H1 (cell line): ENCODE measurements around the gene CDH20. TPM values are rescaled to one million over a fixed set of nuclear protein-coding genes. Genes with fewer than 3 reads are reported as not detected.

Source experiments
- CTCF ChIA-PET: fragments of 300-600 bp; sonication (Branson Sonifier 250); formaldehyde crosslinking; loops from one replicate; lab custom pipeline; 2021; ENCODE audit not compliant: partially characterized antibody; lab: Charles Lee
- POLR2A ChIA-PET: fragments of 300-600 bp; sonication (Branson Sonifier 250); formaldehyde crosslinking; loops from one replicate; lab custom pipeline; 2021; ENCODE audit warnings: inconsistent platforms; ENCODE audit not compliant: partially characterized antibody; lab: Charles Lee
- DNase-seq, 2 experiments: peaks; one replicate each; pipeline versions ENCODE4 v3.0.0 to v3.0.0-alpha.2; 2010 to 2022; ENCODE audit warnings: low spot score in 2 of 2, low read depth in 1 of 2, mixed read lengths in 1 of 2
- FAIRE-seq: peaks from 2 replicates; lab custom pipeline; 2011; peaks lifted over from hg19 to GRCh38; lab: Jason Lieb, UNC
- H2AFZ ChIP-seq: 2 replicates; pipeline ENCODE4 v1.8.1; 2012; ENCODE audit warnings: low read length, inconsistent platforms
- H2AK5ac ChIP-seq: 2 replicates; pipeline ENCODE4 v1.6.1; 2013; ENCODE audit warnings: low read depth, low read length
- H2BK120ac ChIP-seq: replicated peaks from 2 replicates; pipeline ENCODE3; 2013; ENCODE audit warnings: low read depth, low read length, inconsistent platforms
- H2BK12ac ChIP-seq: 2 replicates; pipeline ENCODE4 v1.6.1; 2013; ENCODE audit warnings: low read depth, low read length
- H2BK15ac ChIP-seq: 2 replicates; pipeline ENCODE4 v1.6.1; 2013; ENCODE audit warnings: low read length
- H2BK20ac ChIP-seq: 2 replicates; pipeline ENCODE4 v1.6.1; 2013; ENCODE audit warnings: low read length
- H2BK5ac ChIP-seq: 2 replicates; pipeline ENCODE4 v1.6.1; 2013; ENCODE audit warnings: low read depth, low read length
- H3K14ac ChIP-seq: 2 replicates; pipeline ENCODE4 v1.6.1; 2013; ENCODE audit warnings: inconsistent platforms; ENCODE audit not compliant: insufficient read length
- H3K18ac ChIP-seq: 2 replicates; pipeline ENCODE4 v1.6.1; 2013; ENCODE audit warnings: low read length; ENCODE audit errors: extremely low read depth
- H3K23ac ChIP-seq: 2 replicates; pipeline ENCODE4 v1.6.1; 2013; ENCODE audit warnings: inconsistent platforms; ENCODE audit not compliant: insufficient read length
- H3K23me2 ChIP-seq: 2 replicates; pipeline ENCODE4 v1.6.1; 2013; ENCODE audit warnings: low read depth, low read length
- H3K27ac ChIP-seq: 2 replicates; pipeline ENCODE4 v1.6.1; 2011; ENCODE audit warnings: low read depth, low read length, inconsistent platforms
- H3K27me3 ChIP-seq, 4 experiments: replicated peaks in 1 of 4; 1 replicate in 1 of 4; 2 replicates in 3 of 4; pipeline versions ENCODE4 v1.6.1 to v1.8.1; 2011 to 2013; ENCODE audit warnings: low read length in 3 of 4, mild to moderate bottlenecking in 3 of 4, inconsistent platforms in 2 of 4, mixed read lengths in 2 of 4, moderate library complexity in 1 of 4; ENCODE audit not compliant: control insufficient read depth in 3 of 4, insufficient read depth in 3 of 4; ENCODE audit errors: extremely low read depth in 1 of 4
- H3K36me3 ChIP-seq, 4 experiments: 2 replicates each; pipeline versions ENCODE4 v1.6.1 to v1.8.1; 2011 to 2013; ENCODE audit warnings: mild to moderate bottlenecking in 4 of 4, low read length in 3 of 4, moderate library complexity in 2 of 4, control low read depth in 1 of 4, inconsistent platforms in 1 of 4; ENCODE audit not compliant: insufficient read depth in 4 of 4, control insufficient read depth in 2 of 4
- H3K4ac ChIP-seq: replicated peaks from 2 replicates; pipeline ENCODE3; 2013; ENCODE audit warnings: low read length, low read depth, mixed read lengths, inconsistent platforms; ENCODE audit not compliant: insufficient read length
- H3K4me1 ChIP-seq, 4 experiments: replicated peaks in 1 of 4; 1 replicate in 1 of 4; 2 replicates in 3 of 4; pipeline versions ENCODE4 v1.6.1 to v1.8.1; 2011 to 2013; ENCODE audit warnings: low read length in 3 of 4, inconsistent platforms in 2 of 4, mixed read lengths in 1 of 4; ENCODE audit not compliant: insufficient read depth in 4 of 4, control insufficient read depth in 3 of 4
- H3K4me2 ChIP-seq, 2 experiments: 2 replicates each; pipeline versions ENCODE4 v1.6.1 to v1.8.1; 2011 to 2013; ENCODE audit warnings: low read depth in 2 of 2, low read length in 2 of 2, control low read depth in 1 of 2, inconsistent platforms in 1 of 2, mild to moderate bottlenecking in 1 of 2; ENCODE audit not compliant: insufficient read depth in 1 of 2
- H3K4me3 ChIP-seq, 4 experiments: fragments of 200-600, 300-600 bp in 1 of 4; sonication (generic), shearing (Covaris generic), sonication (Bioruptor Twin) in 1 of 4; 2 replicates each; pipeline versions ENCODE4 v1.5.1 to v1.8.1; 2011 to 2016; ENCODE audit warnings: low read length in 4 of 4, low read depth in 3 of 4, control low read depth in 2 of 4, inconsistent platforms in 2 of 4, mild to moderate bottlenecking in 2 of 4, mixed read lengths in 1 of 4, moderate library complexity in 1 of 4; ENCODE audit not compliant: insufficient read depth in 2 of 4; ENCODE audit errors: extremely low read depth in 1 of 4
- H3K56ac ChIP-seq: replicated peaks from 2 replicates; pipeline ENCODE3; 2013; ENCODE audit warnings: low read depth, mild to moderate bottlenecking, mixed read lengths, low read length, inconsistent platforms; ENCODE audit not compliant: insufficient read length
- H3K79me1 ChIP-seq: 2 replicates; pipeline ENCODE4 v1.6.1; 2013; ENCODE audit warnings: low read depth, low read length, control low read depth
- H3K79me2 ChIP-seq, 2 experiments: 2 replicates each; pipeline versions ENCODE4 v1.6.1 to v1.8.1; 2012 to 2013; ENCODE audit warnings: low read length in 2 of 2, mild to moderate bottlenecking in 2 of 2, inconsistent platforms in 1 of 2; ENCODE audit not compliant: insufficient read depth in 2 of 2, control insufficient read depth in 1 of 2
- H3K9ac ChIP-seq, 4 experiments: replicated peaks in 1 of 4; 1 replicate in 1 of 4; 2 replicates in 3 of 4; pipeline versions ENCODE4 v1.6.1 to v1.8.1; 2011 to 2013; ENCODE audit warnings: low read depth in 3 of 4, low read length in 3 of 4, control low read depth in 2 of 4, mild to moderate bottlenecking in 2 of 4, moderate library complexity in 2 of 4, inconsistent platforms in 1 of 4; ENCODE audit errors: extremely low read depth in 1 of 4
- H3K9me3 ChIP-seq, 2 experiments: 2 replicates each; pipeline versions ENCODE4 v1.6.1 to v1.8.1; 2012 to 2013; ENCODE audit warnings: mild to moderate bottlenecking in 2 of 2, moderate library complexity in 2 of 2, control low read depth in 1 of 2, inconsistent platforms in 1 of 2, low read depth in 1 of 2, low read length in 1 of 2, mixed read lengths in 1 of 2; ENCODE audit not compliant: insufficient read depth in 2 of 2
- H4K20me1 ChIP-seq, 2 experiments: replicated peaks in 1 of 2; 2 replicates each; pipeline versions ENCODE3 to v1.8.1; 2011 to 2013; ENCODE audit warnings: inconsistent platforms in 2 of 2, low read length in 2 of 2, mild to moderate bottlenecking in 1 of 2; ENCODE audit not compliant: insufficient read depth in 2 of 2, control insufficient read depth in 1 of 2
- H4K5ac ChIP-seq: 2 replicates; pipeline ENCODE4 v1.6.1; 2013; ENCODE audit warnings: low read length, low read depth, mixed read lengths, inconsistent platforms; ENCODE audit not compliant: insufficient read length
- H4K8ac ChIP-seq: 2 replicates; pipeline ENCODE4 v1.8.0; 2013; ENCODE audit warnings: mild to moderate bottlenecking, moderate library complexity, low read length, inconsistent platforms; ENCODE audit not compliant: insufficient read depth; ENCODE audit errors: extremely low read depth
- H4K91ac ChIP-seq: replicated peaks from 2 replicates; pipeline ENCODE3; 2013; ENCODE audit warnings: low read length, mixed read lengths, inconsistent platforms; ENCODE audit not compliant: insufficient read length
- BACH1 ChIP-seq: IDR thresholded peaks from 2 replicates; pipeline ENCODE4 v1.6.1; 2012; ENCODE audit warnings: low read length, improper control_type of control experiment
- CTBP2 ChIP-seq: IDR thresholded peaks from 2 replicates; pipeline ENCODE4 v1.7.0; 2011; ENCODE audit warnings: borderline replicate concordance, mild to moderate bottlenecking, moderate library complexity, mixed read lengths, low read length; ENCODE audit not compliant: insufficient read depth, insufficient read length
- EGR1 ChIP-seq: IDR thresholded peaks from 2 replicates; pipeline ENCODE4 v1.6.1; 2011; ENCODE audit warnings: low read depth, low read length, borderline replicate concordance
- EP300 ChIP-seq, 2 experiments: IDR thresholded peaks; 1 replicate in 1 of 2; 2 replicates in 1 of 2; pipeline ENCODE4 v1.6.1; 2011 to 2012; ENCODE audit warnings: low read depth in 2 of 2, low read length in 2 of 2, mild to moderate bottlenecking in 2 of 2, borderline replicate concordance in 1 of 2, inconsistent platforms in 1 of 2, moderate library complexity in 1 of 2
- GABPA ChIP-seq: IDR thresholded peaks from 2 replicates; pipeline ENCODE4 v1.6.1; 2011; ENCODE audit warnings: mild to moderate bottlenecking, low read length, moderate library complexity, borderline replicate concordance; ENCODE audit not compliant: insufficient read depth
- GTF2F1 ChIP-seq: IDR thresholded peaks from 2 replicates; pipeline ENCODE4 v1.6.1; 2012; ENCODE audit warnings: low read depth, low read length, improper control_type of control experiment, borderline replicate concordance
- HDAC6 ChIP-seq: IDR thresholded peaks from one replicate; pipeline ENCODE4 v1.7.1; 2012; ENCODE audit warnings: low read depth, mild to moderate bottlenecking, inconsistent platforms, low read length, moderate library complexity
- KDM5A ChIP-seq: fragments of 200-600 bp; IDR thresholded peaks from 2 replicates; pipeline ENCODE4 v1.7.1; 2012; ENCODE audit warnings: mild to moderate bottlenecking, low read length, inconsistent platforms, mixed read lengths
- POLR2AphosphoS5 ChIP-seq: IDR thresholded peaks from 2 replicates; pipeline ENCODE4 v1.6.1; 2011; ENCODE audit warnings: low read depth, low read length
- RAD21 ChIP-seq, 2 experiments: IDR thresholded peaks in 1 of 2; conservative IDR thresholded peaks in 1 of 2; 2 replicates each; pipeline ENCODE4 v1.6.1; 2011; ENCODE audit warnings: low read depth in 2 of 2, low read length in 2 of 2, improper control_type of control experiment in 1 of 2, inconsistent platforms in 1 of 2, mild to moderate bottlenecking in 1 of 2, moderate library complexity in 1 of 2
- SAP30 ChIP-seq: fragments of 300-600 bp; sonication (generic); IDR thresholded peaks from 2 replicates; pipeline ENCODE4 v1.7.1; 2012; ENCODE audit warnings: low read length, moderate library complexity, mild to moderate bottlenecking, inconsistent platforms; ENCODE audit not compliant: insufficient read depth, insufficient replicate concordance
- SIRT6 ChIP-seq: IDR thresholded peaks from one replicate; pipeline ENCODE4 v1.7.1; 2012; ENCODE audit warnings: low read length, inconsistent platforms
- TBP ChIP-seq: IDR thresholded peaks from 2 replicates; pipeline ENCODE4 v1.6.1; 2011; ENCODE audit warnings: low read depth, low read length, improper control_type of control experiment
- TCF12 ChIP-seq: IDR thresholded peaks from 2 replicates; pipeline ENCODE4 v1.6.1; 2011; ENCODE audit warnings: low read depth, mild to moderate bottlenecking, low read length
- WGBS, 2 experiments: shearing (Covaris generic) in 1 of 2; methylation state at CpG; one replicate each; pipeline versions ENCODE4 v1.1.6 to v1.1.7; 2013 to 2015; ENCODE audit warnings: low lambda C conversion rate in 2 of 2, mixed read lengths in 2 of 2, inconsistent platforms in 1 of 2, low coverage in 1 of 2, missing lambda C conversion rate in 1 of 2; ENCODE audit not compliant: insufficient replicate concordance in 2 of 2, insufficient coverage in 1 of 2, insufficient read length in 1 of 2; ENCODE audit errors: extremely low coverage in 1 of 2, missing lambda C conversion rate in 1 of 2; 5-methylcytosine and 5-hydroxymethylcytosine counted together
- polyA plus RNA-seq, 7 experiments: library from polyadenylated mRNA; depleted of rRNA in 3 of 7; stranded (reverse) in 5 of 7; unstranded in 2 of 7; fragments of >200 nt in 5 of 7; fragments of 200-250 nt in 2 of 7; gene quantifications; 1 replicate in 5 of 7; 2 replicates in 1 of 7; 4 replicates in 1 of 7; pipeline versions ENCODE4 v1.2.1 to v1.2.3, GENCODE V29; 2011 to 2013; ENCODE audit warnings: missing spikeins in 2 of 7, mixed read lengths in 2 of 7
- total RNA-seq: library from RNA; stranded (reverse); fragmentation: NEBNext Ultra II Directional; extraction: Animal tissue kit (Norgen Biotek cat#: 25700); gene quantifications from 2 replicates; pipeline ENCODE4 v1.2.1, GENCODE V29; 2021

The CDH20 gene
- total and polyA plus RNA-seq, 2 of the 8 experiments (the other 6 are each of a cell fraction or from before 2014, with no cell fraction given) = 0.07 to 0.12 TPM

DNA sequence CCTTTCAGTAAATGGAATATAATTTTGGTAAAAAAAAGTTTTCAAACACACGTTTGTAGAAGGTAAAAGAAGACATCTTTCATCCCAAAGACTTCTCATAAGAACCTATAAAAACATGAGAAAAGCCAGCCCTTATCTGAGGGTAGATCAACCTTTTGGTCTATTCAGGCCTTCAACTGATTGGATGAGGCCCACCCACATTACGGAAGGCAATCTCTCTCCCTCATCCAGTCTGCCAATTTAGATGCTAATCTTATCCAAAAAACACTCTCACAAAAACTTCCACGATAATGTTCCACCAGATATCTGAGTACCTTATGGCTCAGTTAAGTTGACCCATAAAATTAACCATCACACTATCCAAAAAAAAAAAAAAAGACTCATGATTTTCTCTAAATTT, 2.2 kb upstream of the CDH20 start:
- no peak overlapping the region for H4K8ac ChIP-seq
- ChIA-PET CTCF (interaction anchor here (0.8 to 5.2 kb wide), 2 partner anchors 9 to 154 kb away, joined by 3 to 36 read pairs; no protein-coding TSS in a partner anchor), POLR2A (interaction anchor here (0.6 kb wide), 1 partner anchor 17 kb away, joined by 4 read pairs; no protein-coding TSS in a partner anchor)
- no peak overlapping the region for H3K23ac ChIP-seq
- no peaks in the 10 kb centered on the region for H3K36me3 ChIP-seq
- no peak overlapping the region for H3K4me2 ChIP-seq
- no peak overlapping the region for H3K56ac ChIP-seq
- no peak overlapping the region for H3K9ac ChIP-seq
- WGBS, 2 experiments = 87% methylated on average over 3 of the region's 3 CpGs; no CpG with 5 or more reads in 1 of the 2 experiments
- H2BK5ac ChIP-seq = no peak overlapping the region
- no peak overlapping the region for H4K5ac ChIP-seq
- no peaks in the 10 kb centered on the region; a peak in 1 of 7 replicates for H3K4me1 ChIP-seq
- H2AK5ac ChIP-seq = no peak overlapping the region
- H2BK15ac ChIP-seq = no peak overlapping the region
- no peak overlapping the region for H3K14ac ChIP-seq
- H2BK120ac ChIP-seq = no peak overlapping the region
- peaks cover 17% of the 10 kb centered on the region; the same call in 1 of the 2 replicates for H3K23me2 ChIP-seq
- DNase-seq (no peak), FAIRE-seq (no peak)
- H3K79me2 ChIP-seq = no peaks in the 10 kb centered on the region
- H4K20me1 ChIP-seq = no peaks in the 10 kb centered on the region
- H2BK20ac ChIP-seq = no peak overlapping the region
- H3K4ac ChIP-seq = no peak overlapping the region
- peaks cover 0 to 25% (median 15%) of the 10 kb centered on the region in 4 experiments; a peak in 6 of 7 replicates for H3K27me3 ChIP-seq
- H3K79me1 ChIP-seq = no peaks in the 10 kb centered on the region
- no peaks in the 10 kb centered on the region for H3K9me3 ChIP-seq
- no peak overlapping the region for H3K18ac ChIP-seq
- H4K91ac ChIP-seq = no peak overlapping the region
- H2BK12ac ChIP-seq = no peak overlapping the region
- no peak overlapping the region for H3K4me3 ChIP-seq
- H2AFZ ChIP-seq = no peak overlapping the region
- H3K27ac ChIP-seq = no peak overlapping the region
- TF ChIP-seq EP300 (IDR thresholded peaks at IDR 0.05; ENCODE audit: borderline replicate concordance in 1 of 2, low read depth in 2 of 2, low read length in 2 of 2) (no peak), SAP30 (no peak), TCF12 (no peak), KDM5A (no peak), BACH1 (no peak), EGR1 (no peak), SIRT6 (no peak), GTF2F1 (no peak), CTBP2 (no peak), TBP (no peak), HDAC6 (no peak), RAD21 (IDR thresholded peaks at IDR 0.05 in 1 of 2, conservative IDR thresholded peaks at IDR 0.05 in 1 of 2; ENCODE audit: low read depth in 2 of 2, low read length in 2 of 2) (no peak), POLR2AphosphoS5 (no peak), GABPA (no peak)
